Neural cell (in vitro differentiated cells): Measurements from ENCODE around the gene EPHA8. TPM values are rescaled to one million over a fixed set of nuclear protein-coding genes. Genes with fewer than 3 reads are reported as not detected.

ENCODE experiments used
- H2AFZ ChIP-seq: fragments of 200-600, 300-800 bp; sonication (generic), shearing (Covaris generic); 2 replicates; pipeline ENCODE4 v1.6.0; 2014; ENCODE audit warnings: low read depth, mild to moderate bottlenecking, antibody characterized with exemption, low read length, moderate library complexity
- H3F3A ChIP-seq: fragments of 200-600 bp; shearing (Covaris generic); 2 replicates; pipeline ENCODE4 v1.6.1; 2016; ENCODE audit warnings: mild to moderate bottlenecking, moderate library complexity, mixed read lengths, antibody characterized with exemption, low read length; ENCODE audit not compliant: insufficient read depth, poor library complexity, severe bottlenecking
- H3K27ac ChIP-seq: fragments of 200-600, 300-800 bp; sonication (generic), shearing (Covaris generic); 2 replicates; pipeline ENCODE4 v1.5.1; 2014; ENCODE audit warnings: mild to moderate bottlenecking, low read length, moderate library complexity
- H3K27me3 ChIP-seq: fragments of 300-800, 200-600 bp; sonication (generic), shearing (Covaris generic); 2 replicates; pipeline ENCODE4 v1.6.0; 2014; ENCODE audit warnings: mild to moderate bottlenecking, low read depth, low read length, moderate library complexity; ENCODE audit not compliant: insufficient read depth
- H3K36me3 ChIP-seq: fragments of 300-800, 200-600 bp; sonication (generic), shearing (Covaris generic); 2 replicates; pipeline ENCODE4 v1.5.1; 2014; ENCODE audit warnings: mild to moderate bottlenecking, antibody characterized with exemption, low read length, moderate library complexity; ENCODE audit not compliant: insufficient read depth
- H3K4me2 ChIP-seq: fragments of 300-800, 200-600 bp; sonication (generic), shearing (Covaris generic); 2 replicates; pipeline ENCODE4 v1.6.0; 2014; ENCODE audit warnings: mild to moderate bottlenecking, low read length
- H3K4me3 ChIP-seq: fragments of 300-800, 200-600 bp; sonication (generic), shearing (Covaris generic); 2 replicates; pipeline ENCODE4 v1.5.1; 2014; ENCODE audit warnings: mild to moderate bottlenecking, low read length, moderate library complexity
- H3K79me2 ChIP-seq: fragments of 200-600 bp; shearing (Covaris generic); replicated peaks from 2 replicates; pipeline ENCODE4 v1.6.0; 2014; ENCODE audit warnings: mild to moderate bottlenecking, low read length, moderate library complexity; ENCODE audit not compliant: insufficient read depth
- H3K9ac ChIP-seq: fragments of 300-800, 200-600 bp; sonication (generic), shearing (Covaris generic); 2 replicates; pipeline ENCODE4 v1.6.1; 2016; ENCODE audit warnings: mild to moderate bottlenecking, low read length, mixed read lengths
- H3K9me2 ChIP-seq: fragments of 200-600 bp; shearing (Covaris generic); 2 replicates; pipeline ENCODE4 v1.6.1; 2016; ENCODE audit warnings: mild to moderate bottlenecking, low read length, mixed read lengths; ENCODE audit not compliant: insufficient read depth
- H3K9me3 ChIP-seq: fragments of 200-600, 300-800 bp; sonication (generic), shearing (Covaris generic); 2 replicates; pipeline ENCODE4 v1.6.1; 2016; ENCODE audit warnings: mild to moderate bottlenecking, mixed run types, low read length, moderate library complexity, mixed read lengths
- H4K20me1 ChIP-seq: fragments of 200-600 bp; shearing (Covaris generic); 2 replicates; pipeline ENCODE4 v1.6.1; 2016; ENCODE audit warnings: mild to moderate bottlenecking, mixed run types; ENCODE audit not compliant: insufficient read depth
- CTCF ChIP-seq: fragments of 450-650 bp; IDR thresholded peaks from 2 replicates; pipeline ENCODE4 v1.5.1; 2014; ENCODE audit warnings: antibody characterized with exemption, mild to moderate bottlenecking, moderate library complexity; ENCODE audit not compliant: poor library complexity, severe bottlenecking
- EP300 ChIP-seq: fragments of 450-650 bp; conservative IDR thresholded peaks from 2 replicates; pipeline ENCODE4 v1.6.1; 2014; ENCODE audit warnings: antibody characterized with exemption, mild to moderate bottlenecking, moderate library complexity; ENCODE audit not compliant: poor library complexity, severe bottlenecking
- EZH2 ChIP-seq: fragments of 200-600, 300-800 bp; shearing (Covaris generic), sonication (generic); IDR thresholded peaks from 2 replicates; pipeline ENCODE4 v1.6.1; 2014; ENCODE audit warnings: antibody characterized with exemption, low read length, borderline replicate concordance, mild to moderate bottlenecking; ENCODE audit not compliant: insufficient read depth, poor library complexity, severe bottlenecking
- MXI1 ChIP-seq: fragments of 450-650 bp; conservative IDR thresholded peaks from 2 replicates; pipeline ENCODE4 v1.6.1; 2014; ENCODE audit warnings: antibody characterized with exemption, mild to moderate bottlenecking; ENCODE audit not compliant: poor library complexity, severe bottlenecking
- POLR2AphosphoS5 ChIP-seq: IDR thresholded peaks from 2 replicates; pipeline ENCODE4 v1.6.1; 2012
- RAD21 ChIP-seq: fragments of 450-650 bp; conservative IDR thresholded peaks from 2 replicates; pipeline ENCODE4 v1.6.1; 2014; ENCODE audit warnings: antibody characterized with exemption, mild to moderate bottlenecking, moderate library complexity
- REST ChIP-seq: IDR thresholded peaks from 2 replicates; pipeline ENCODE4 v1.6.1; 2012; ENCODE audit warnings: borderline replicate concordance
- SMC3 ChIP-seq: fragments of 450-650 bp; conservative IDR thresholded peaks from 2 replicates; pipeline ENCODE4 v1.6.1; 2014; ENCODE audit warnings: antibody characterized with exemption, mild to moderate bottlenecking, moderate library complexity; ENCODE audit not compliant: poor library complexity
- TAF1 ChIP-seq: IDR thresholded peaks from 2 replicates; pipeline ENCODE4 v1.6.1; 2012; ENCODE audit warnings: low read depth
- polyA plus RNA-seq: library from polyadenylated mRNA; depleted of rRNA; stranded (reverse); fragments of >200 nt; gene quantifications from 2 replicates; pipeline ENCODE4 v1.2.3, GENCODE V29; 2014

Gene EPHA8
- polyA plus RNA-seq, 1 donor from 2014 or later, result 4.7 TPM

GRCh38 chr1:22639286-22639685 lies 76.0 kb downstream of the EPHA8 start:
- H2AFZ ChIP-seq, result no peak overlapping the region
- no peaks in the 10 kb centered on the region for H3K9me3 ChIP-seq
- no peaks in the 10 kb centered on the region for H3K79me2 ChIP-seq
- no peaks in the 10 kb centered on the region for H3F3A ChIP-seq
- H3K27ac ChIP-seq, result no peak overlapping the region
- TF ChIP-seq POLR2AphosphoS5, result no peak
- no peak for TF ChIP-seq TAF1
- TF ChIP-seq MXI1, result no peak
- peak; percentile 31 for TF ChIP-seq CTCF
- no peak for TF ChIP-seq EP300
- no peak for TF ChIP-seq SMC3
- no peak for TF ChIP-seq REST
- no peak overlapping the region for H3K9ac ChIP-seq
- H4K20me1 ChIP-seq, result no peaks in the 10 kb centered on the region
- no peaks in the 10 kb centered on the region for H3K36me3 ChIP-seq
- H3K4me3 ChIP-seq, result no peak overlapping the region
- no peak overlapping the region for H3K4me2 ChIP-seq
- no peaks in the 10 kb centered on the region for H3K9me2 ChIP-seq
- H3K27me3 ChIP-seq, result no peaks in the 10 kb centered on the region

GRCh38 chr1:22641247-22641646 lies 78.0 kb downstream of the EPHA8 start:
- no peaks in the 10 kb centered on the region for H3K9me3 ChIP-seq
- no peak overlapping the region for H3K4me2 ChIP-seq
- no peaks in the 10 kb centered on the region for H3K36me3 ChIP-seq
- H3K9me2 ChIP-seq, result no peaks in the 10 kb centered on the region
- H3K27ac ChIP-seq, result no peak overlapping the region
- no peak overlapping the region for H3K4me3 ChIP-seq
- no peak overlapping the region for H3K9ac ChIP-seq
- no peaks in the 10 kb centered on the region for H3K27me3 ChIP-seq
- no peaks in the 10 kb centered on the region for H3K79me2 ChIP-seq
- TF ChIP-seq EP300, result no peak
- no peak for TF ChIP-seq TAF1
- TF ChIP-seq MXI1, result no peak
- TF ChIP-seq SMC3, result no peak
- TF ChIP-seq EZH2, result no peak
- no peak for TF ChIP-seq REST
- TF ChIP-seq CTCF, result no peak
- no peak for TF ChIP-seq RAD21
- TF ChIP-seq POLR2AphosphoS5, result no peak
- H2AFZ ChIP-seq, result no peak overlapping the region
- H4K20me1 ChIP-seq, result no peaks in the 10 kb centered on the region
- H3F3A ChIP-seq, result no peaks in the 10 kb centered on the region
